ENCODE results near the gene PERP.

Gene PERP

DNA sequence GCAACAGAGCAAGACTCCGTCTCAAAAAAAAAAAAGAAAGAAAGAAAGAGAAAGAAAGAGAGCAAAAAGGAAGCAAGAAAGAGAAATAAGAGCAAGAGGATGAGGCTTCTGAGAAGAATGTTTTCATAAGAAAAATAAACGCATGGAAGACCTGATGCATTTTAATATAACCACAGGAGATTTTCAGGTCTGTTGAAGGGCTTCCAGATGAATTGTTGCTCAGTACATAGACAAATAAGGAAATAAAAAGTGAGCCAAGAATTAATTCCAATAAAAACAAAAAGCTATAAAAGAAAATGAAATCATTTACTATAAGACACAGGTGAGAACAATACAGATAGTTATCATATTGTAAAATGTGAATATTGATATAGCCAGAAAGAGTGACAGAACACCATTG, 43.5 kb downstream of the PERP start:
- no peak overlapping the region for H2AFZ ChIP-seq (ENCODE audit: insufficient read depth, low read length, poor library complexity)
- no peak overlapping the region for H3K9ac ChIP-seq (ENCODE audit: low read length)
- H3K36me3 ChIP-seq (ENCODE audit: control insufficient read depth in 1 of 2, insufficient read depth in 2 of 2, low read length in 2 of 2): no peaks in the 10 kb centered on the region
- H3K27me3 ChIP-seq (ENCODE audit: insufficient read depth, low read length): no peaks in the 10 kb centered on the region
- WGBS (ENCODE audit: extremely low coverage, insufficient coverage, insufficient read length): no CpG with 5 or more reads among the region's 2 CpGs
- no peaks in the 10 kb centered on the region for H3K79me1 ChIP-seq (ENCODE audit: low read length)
- no peak overlapping the region for H3K4me2 ChIP-seq (ENCODE audit: low read length)
- H3K4me1 ChIP-seq (ENCODE audit: control insufficient read depth in 1 of 2, insufficient read depth in 2 of 2, low read length in 2 of 2): no peaks in the 10 kb centered on the region
- no peak overlapping the region for H3K4me3 ChIP-seq (ENCODE audit: low read depth, low read length)
- H3K14ac ChIP-seq (ENCODE audit: low read length): no peak overlapping the region
- H2BK5ac ChIP-seq (ENCODE audit: low read depth, low read length, poor library complexity): no peak overlapping the region
- no peak overlapping the region for H2BK12ac ChIP-seq (ENCODE audit: low read length)
- no peak overlapping the region for H2AK5ac ChIP-seq (ENCODE audit: low read length)
- H3K18ac ChIP-seq (ENCODE audit: low read length): no peak overlapping the region
- H3K9me3 ChIP-seq (ENCODE audit: insufficient read depth, low read depth, low read length): no peaks in the 10 kb centered on the region
- no peak overlapping the region for H3K23ac ChIP-seq (ENCODE audit: low read length)
- no peak overlapping the region for H3K27ac ChIP-seq (ENCODE audit: low read depth, low read length)
- no peak for DNase-seq
- no peak overlapping the region for H4K8ac ChIP-seq (ENCODE audit: low read depth, low read length)
- no peak overlapping the region for H2BK120ac ChIP-seq (ENCODE audit: insufficient read depth, low read length, poor library complexity)
- H4K91ac ChIP-seq (ENCODE audit: low read depth, low read length): no peak overlapping the region
- no peaks in the 10 kb centered on the region for H3K79me2 ChIP-seq (ENCODE audit: control insufficient read depth, insufficient read depth, low read length, poor library complexity)
- no peak overlapping the region for H3K4ac ChIP-seq (ENCODE audit: low read depth, low read length)
- no peak overlapping the region for H4K12ac ChIP-seq (ENCODE audit: low read depth, low read length)

DNA sequence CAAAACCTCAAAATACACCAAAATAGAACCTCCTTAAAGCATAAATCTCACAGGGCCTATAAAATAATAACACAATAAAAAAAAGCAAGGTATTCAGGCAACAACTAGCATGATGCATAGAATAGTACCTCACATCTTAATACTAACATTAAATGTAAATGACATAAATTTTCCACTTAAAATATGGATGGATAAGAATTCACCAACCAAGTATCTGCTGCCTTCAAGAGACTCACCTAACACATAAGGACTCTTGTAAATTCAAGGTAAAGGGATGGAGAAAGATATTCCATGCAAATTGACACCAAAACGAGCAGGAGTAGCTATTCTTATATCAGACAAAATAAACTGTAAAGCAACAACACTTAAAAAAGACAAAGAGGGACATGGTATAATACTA, 52.2 kb downstream of the PERP start:
- Histone ChIP-seq H3K4me2 (ENCODE audit: low read length) (no peak overlapping the region), H3K27me3 (ENCODE audit: insufficient read depth, low read length) (no peaks in the 10 kb centered on the region), H3K79me1 (ENCODE audit: low read length) (no peaks in the 10 kb centered on the region), H3K4ac (ENCODE audit: low read depth, low read length) (no peak overlapping the region), H2AK5ac (ENCODE audit: low read length) (no peak overlapping the region), H3K23ac (ENCODE audit: low read length) (no peak overlapping the region), H2BK120ac (ENCODE audit: insufficient read depth, low read length, poor library complexity) (no peak overlapping the region), H3K4me3 (ENCODE audit: low read depth, low read length) (no peak overlapping the region), H4K91ac (ENCODE audit: low read depth, low read length) (no peak overlapping the region), H3K18ac (ENCODE audit: low read length) (no peak overlapping the region), H3K36me3 (ENCODE audit: control insufficient read depth in 1 of 2, insufficient read depth in 2 of 2, low read length in 2 of 2) (no peaks in the 10 kb centered on the region), H3K27ac (ENCODE audit: low read depth, low read length) (no peak overlapping the region), H2BK12ac (ENCODE audit: low read length) (no peak overlapping the region), H3K9me3 (ENCODE audit: insufficient read depth, low read depth, low read length) (no peaks in the 10 kb centered on the region), H3K9ac (ENCODE audit: low read length) (no peak overlapping the region), H3K79me2 (ENCODE audit: control insufficient read depth, insufficient read depth, low read length, poor library complexity) (no peaks in the 10 kb centered on the region), H3K4me1 (ENCODE audit: control insufficient read depth in 1 of 2, insufficient read depth in 2 of 2, low read length in 2 of 2) (peaks cover 3 to 5% of the 10 kb centered on the region in 2 experiments), H2BK5ac (ENCODE audit: low read depth, low read length, poor library complexity) (no peak overlapping the region), H2AFZ (ENCODE audit: insufficient read depth, low read length, poor library complexity) (no peak overlapping the region), H4K12ac (ENCODE audit: low read depth, low read length) (no peak overlapping the region), H4K8ac (ENCODE audit: low read depth, low read length) (no peak overlapping the region), H3K14ac (ENCODE audit: low read length) (no peak overlapping the region)
- no peak for DNase-seq
- no CpG with 5 or more reads among the region's 1 CpG for WGBS (ENCODE audit: extremely low coverage, insufficient coverage, insufficient read length)

DNA sequence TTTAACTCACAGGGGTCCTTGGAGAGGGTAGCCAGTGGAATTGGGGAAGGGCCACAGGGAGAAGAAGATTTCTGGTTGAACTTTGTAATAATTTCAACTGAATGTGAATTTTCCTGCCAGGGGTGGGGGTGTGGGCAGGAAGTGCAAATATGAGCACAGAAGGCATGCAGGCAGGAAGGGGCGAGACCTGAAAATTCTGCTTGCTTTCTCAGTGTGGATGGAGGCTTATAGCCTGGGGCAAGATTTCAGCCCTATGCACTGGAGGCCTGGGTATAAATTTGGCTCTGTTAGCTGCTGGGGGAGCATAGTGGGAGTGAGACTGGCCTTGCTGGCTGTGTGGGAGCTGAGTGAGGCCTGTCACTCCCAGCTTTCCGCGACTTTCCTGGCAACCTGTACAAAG, 54.4 kb downstream of the PERP start:
- Histone ChIP-seq H2AFZ (ENCODE audit: insufficient read depth, low read length, poor library complexity) (no peak overlapping the region), H3K27me3 (ENCODE audit: insufficient read depth, low read length) (no peaks in the 10 kb centered on the region), H3K27ac (ENCODE audit: low read depth, low read length) (no peak overlapping the region), H3K4me2 (ENCODE audit: low read length) (no peak overlapping the region), H3K14ac (ENCODE audit: low read length) (no peak overlapping the region), H2AK5ac (ENCODE audit: low read length) (no peak overlapping the region), H2BK12ac (ENCODE audit: low read length) (no peak overlapping the region), H3K4me1 (ENCODE audit: control insufficient read depth in 1 of 2, insufficient read depth in 2 of 2, low read length in 2 of 2) (peaks cover 3 to 5% of the 10 kb centered on the region in 2 experiments), H4K12ac (ENCODE audit: low read depth, low read length) (no peak overlapping the region), H3K4me3 (ENCODE audit: low read depth, low read length) (no peak overlapping the region), H4K8ac (ENCODE audit: low read depth, low read length) (no peak overlapping the region), H3K18ac (ENCODE audit: low read length) (no peak overlapping the region), H3K79me2 (ENCODE audit: control insufficient read depth, insufficient read depth, low read length, poor library complexity) (no peaks in the 10 kb centered on the region), H4K91ac (ENCODE audit: low read depth, low read length) (no peak overlapping the region), H3K79me1 (ENCODE audit: low read length) (no peaks in the 10 kb centered on the region), H3K9me3 (ENCODE audit: insufficient read depth, low read depth, low read length) (no peaks in the 10 kb centered on the region), H3K4ac (ENCODE audit: low read depth, low read length) (no peak overlapping the region), H3K9ac (ENCODE audit: low read length) (no peak overlapping the region), H2BK5ac (ENCODE audit: low read depth, low read length, poor library complexity) (no peak overlapping the region), H2BK120ac (ENCODE audit: insufficient read depth, low read length, poor library complexity) (no peak overlapping the region), H3K23ac (ENCODE audit: low read length) (no peak overlapping the region), H3K36me3 (ENCODE audit: control insufficient read depth in 1 of 2, insufficient read depth in 2 of 2, low read length in 2 of 2) (no peaks in the 10 kb centered on the region)
- peak; percentile 2 to 62 for DNase-seq
- no CpG with 5 or more reads among the region's 3 CpGs for WGBS (ENCODE audit: extremely low coverage, insufficient coverage, insufficient read length)

DNA sequence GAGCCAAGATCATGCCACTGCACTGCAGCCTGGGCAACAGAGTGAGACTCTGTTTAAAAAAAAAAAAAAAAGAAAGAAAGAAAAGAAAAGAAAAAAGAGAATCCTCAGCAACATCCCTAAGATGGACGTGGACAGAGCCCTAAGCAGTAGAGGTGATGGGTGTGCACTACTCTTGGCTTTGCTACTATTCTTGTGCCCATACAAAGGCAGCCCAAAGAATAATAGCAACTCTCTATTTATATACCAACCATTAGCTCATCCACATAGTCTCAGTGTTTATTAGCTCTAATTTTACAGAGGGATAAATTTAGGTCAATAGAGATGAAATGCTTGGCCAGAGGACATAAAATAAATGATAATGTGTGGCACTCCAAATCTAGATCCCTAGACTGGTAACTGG, 62.2 kb downstream of the PERP start:
- Histone ChIP-seq H2BK5ac (ENCODE audit: low read depth, low read length, poor library complexity) (no peak overlapping the region), H3K23ac (ENCODE audit: low read length) (no peak overlapping the region), H3K79me1 (ENCODE audit: low read length) (no peaks in the 10 kb centered on the region), H3K4me2 (ENCODE audit: low read length) (no peak overlapping the region), H3K4ac (ENCODE audit: low read depth, low read length) (no peak overlapping the region), H3K18ac (ENCODE audit: low read length) (no peak overlapping the region), H3K27ac (ENCODE audit: low read depth, low read length) (no peak overlapping the region), H2AK5ac (ENCODE audit: low read length) (no peak overlapping the region), H2AFZ (ENCODE audit: insufficient read depth, low read length, poor library complexity) (no peak overlapping the region), H3K4me1 (ENCODE audit: control insufficient read depth in 1 of 2, insufficient read depth in 2 of 2, low read length in 2 of 2) (no peaks in the 10 kb centered on the region), H2BK120ac (ENCODE audit: insufficient read depth, low read length, poor library complexity) (no peak overlapping the region), H3K4me3 (ENCODE audit: low read depth, low read length) (no peak overlapping the region), H3K36me3 (ENCODE audit: control insufficient read depth in 1 of 2, insufficient read depth in 2 of 2, low read length in 2 of 2) (no peaks in the 10 kb centered on the region), H3K9ac (ENCODE audit: low read length) (no peak overlapping the region), H2BK12ac (ENCODE audit: low read length) (no peak overlapping the region), H4K91ac (ENCODE audit: low read depth, low read length) (no peak overlapping the region), H3K14ac (ENCODE audit: low read length) (no peak overlapping the region), H3K27me3 (ENCODE audit: insufficient read depth, low read length) (no peaks in the 10 kb centered on the region), H3K79me2 (ENCODE audit: control insufficient read depth, insufficient read depth, low read length, poor library complexity) (peaks cover 2% of the 10 kb centered on the region), H3K9me3 (ENCODE audit: insufficient read depth, low read depth, low read length) (no peaks in the 10 kb centered on the region), H4K12ac (ENCODE audit: low read depth, low read length) (no peak overlapping the region), H4K8ac (ENCODE audit: low read depth, low read length) (no peak overlapping the region)
- no peak for DNase-seq
- no CpG with 5 or more reads among the region's 1 CpG for WGBS (ENCODE audit: extremely low coverage, insufficient coverage, insufficient read length)

Data from trophoblast cell (in vitro differentiated cells and primary cell).